ENCODE data around the gene ZACN.

Gene ZACN

DNA sequence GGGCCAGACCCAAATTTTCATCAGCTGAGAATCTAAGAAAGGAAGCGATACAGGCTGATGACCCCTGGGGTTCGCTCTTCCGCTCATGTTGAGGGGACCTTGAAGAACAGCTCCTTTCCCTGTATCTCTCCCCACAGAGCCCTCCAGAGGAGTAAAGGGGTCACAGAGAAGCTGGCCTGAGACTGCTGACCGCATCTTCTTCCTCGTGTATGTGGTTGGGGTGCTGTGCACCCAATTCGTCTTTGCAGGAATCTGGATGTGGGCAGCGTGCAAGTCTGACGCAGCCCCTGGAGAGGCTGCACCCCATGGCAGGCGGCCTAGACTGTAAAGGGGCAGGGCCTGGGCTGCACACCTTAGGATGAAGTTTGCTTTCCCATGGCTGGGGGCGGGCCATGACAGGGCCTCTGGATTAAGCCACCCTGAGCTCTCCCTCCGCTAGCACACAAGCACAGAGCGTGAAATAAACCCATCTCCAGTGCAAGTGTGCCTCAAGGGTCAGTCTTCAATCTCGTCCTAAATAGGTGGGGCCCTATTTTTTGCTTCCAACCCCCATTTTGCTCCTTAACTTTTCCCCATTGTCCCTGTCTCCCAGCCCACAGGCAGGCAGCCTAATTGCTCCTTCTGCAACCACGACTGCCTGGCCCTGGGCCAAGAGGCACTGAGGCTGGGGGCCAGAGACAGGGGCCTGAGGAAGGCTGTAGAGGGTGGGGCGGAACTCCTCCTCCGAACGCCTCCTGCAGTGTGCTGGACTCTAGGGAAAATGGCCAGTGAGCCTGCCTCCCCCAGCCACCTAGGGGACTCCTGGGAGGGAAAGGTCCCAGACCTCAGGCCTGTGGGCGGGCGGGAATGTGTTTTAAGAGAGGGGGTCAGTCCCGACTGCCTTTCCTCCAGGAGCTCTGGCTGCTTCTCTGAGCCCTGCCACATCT, 3.6 kb downstream of the ZACN start:
- no peak for FAIRE-seq

DNA sequence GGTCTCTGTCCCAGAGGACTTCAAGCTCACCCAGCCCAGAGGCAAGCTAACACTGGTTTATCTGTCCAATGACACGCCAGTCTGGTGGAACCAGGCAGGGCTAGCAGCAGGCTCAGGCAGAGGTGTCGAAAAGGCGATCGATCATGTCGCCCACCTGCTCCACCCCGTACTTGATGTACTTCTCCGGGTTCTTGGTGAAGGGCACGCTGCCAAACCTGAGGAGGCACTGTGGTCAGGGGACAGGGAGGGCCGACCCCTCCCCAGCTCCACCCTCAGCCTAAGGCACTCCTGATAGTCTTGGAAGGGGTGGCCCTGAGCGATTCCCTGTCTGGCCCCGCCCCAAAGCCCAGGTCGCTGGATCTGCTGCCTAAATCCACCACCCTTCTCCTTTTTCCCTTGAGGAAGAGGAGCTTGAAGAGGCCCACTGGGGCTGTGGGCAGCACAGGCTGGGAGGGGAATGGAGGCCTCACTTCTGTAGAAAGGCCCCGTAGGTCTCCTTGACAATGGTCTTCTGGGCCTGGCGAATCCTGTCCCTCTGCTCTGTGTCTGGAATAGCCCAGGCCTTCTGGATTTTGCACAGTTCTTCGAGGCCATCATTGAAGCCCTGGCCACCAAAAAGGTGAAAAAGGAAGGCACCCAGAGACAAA, 4.7 kb downstream of the ZACN start:
- FAIRE-seq: no peak

DNA sequence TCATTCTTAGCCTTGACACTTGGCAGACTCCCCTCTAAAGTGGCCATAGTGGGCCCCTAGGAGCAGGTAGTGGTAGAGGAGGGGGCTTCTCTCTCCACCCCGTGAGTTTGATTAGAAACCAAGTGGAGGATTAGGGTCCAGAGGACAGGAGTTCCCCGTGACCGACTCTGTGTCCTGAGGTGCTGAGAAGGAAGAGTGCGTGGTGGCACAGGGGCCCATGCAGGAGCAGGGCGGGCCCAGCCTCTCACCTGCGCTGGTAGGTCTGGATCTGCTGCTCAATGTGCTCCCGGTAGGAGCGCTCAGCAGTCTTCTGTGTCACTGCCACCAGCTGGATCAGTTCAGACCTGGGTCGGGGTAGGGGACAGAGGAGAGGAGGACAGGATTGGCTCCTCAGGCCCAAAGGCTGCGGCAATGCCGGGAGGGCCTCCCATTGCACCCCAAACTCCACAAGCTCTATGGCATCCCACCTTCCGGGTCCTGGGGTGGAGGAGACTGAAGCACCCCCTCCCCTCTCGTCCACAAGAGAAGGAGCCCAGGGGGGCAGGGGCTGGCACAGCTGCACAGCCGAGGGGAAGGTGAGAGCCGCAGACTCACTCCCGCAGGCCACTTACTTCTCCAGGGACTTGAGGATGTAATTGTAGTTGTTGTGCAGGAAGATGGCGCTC, 6.2 kb downstream of the ZACN start:
- no peak for FAIRE-seq

DNA sequence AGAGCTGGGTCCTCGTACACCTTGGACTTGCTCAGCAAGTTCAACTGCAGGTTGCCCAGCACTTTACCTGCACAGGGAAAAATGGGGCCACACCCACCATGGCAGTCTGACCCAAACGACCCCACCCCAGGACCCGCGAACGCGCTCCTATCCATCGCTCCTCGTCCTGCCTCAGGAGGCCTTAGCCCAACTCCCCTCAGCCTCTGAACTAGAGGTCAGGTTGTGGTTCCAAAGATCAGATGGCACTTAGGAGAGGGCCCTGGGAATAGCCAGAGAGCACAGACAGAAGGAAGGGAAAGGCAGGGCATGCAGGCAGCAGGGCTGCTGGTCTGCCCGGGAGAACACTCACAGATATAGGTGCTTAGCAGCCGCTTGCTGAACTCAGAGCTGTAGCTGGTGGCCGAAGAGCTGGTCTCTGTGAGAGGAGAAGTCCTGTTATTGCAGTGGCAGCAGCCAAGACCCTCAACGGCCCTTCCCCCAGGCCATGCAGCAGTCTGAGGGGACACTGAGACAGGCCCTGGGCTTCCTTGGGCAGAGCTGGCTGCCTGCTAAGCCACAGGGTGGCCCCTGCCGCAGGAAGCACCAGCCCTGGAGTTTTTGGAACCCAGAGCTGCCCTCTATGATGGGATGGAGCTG, 6.9 kb downstream of the ZACN start:
- FAIRE-seq: no peak

DNA sequence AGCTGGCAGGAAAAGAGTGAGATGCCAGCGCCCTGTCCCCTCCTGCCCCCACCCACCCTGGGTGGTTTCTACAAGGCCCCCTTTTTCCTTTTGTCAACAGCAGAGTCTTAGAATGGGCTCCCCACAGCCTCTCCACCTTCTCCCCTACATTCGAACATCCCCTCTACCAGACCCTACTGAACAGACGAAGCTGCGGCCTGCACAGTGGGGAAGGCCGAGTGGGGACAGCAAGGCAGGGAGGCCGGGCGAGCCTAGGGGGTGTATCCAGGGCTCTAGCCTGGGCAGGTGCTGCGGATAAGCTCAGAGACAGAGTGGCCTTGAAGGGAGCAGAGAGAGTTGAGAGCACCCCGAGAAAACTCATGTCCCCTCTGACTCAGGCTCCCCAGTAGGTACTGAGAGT, 7.4 kb downstream of the ZACN start:
- no peak for FAIRE-seq

DNA sequence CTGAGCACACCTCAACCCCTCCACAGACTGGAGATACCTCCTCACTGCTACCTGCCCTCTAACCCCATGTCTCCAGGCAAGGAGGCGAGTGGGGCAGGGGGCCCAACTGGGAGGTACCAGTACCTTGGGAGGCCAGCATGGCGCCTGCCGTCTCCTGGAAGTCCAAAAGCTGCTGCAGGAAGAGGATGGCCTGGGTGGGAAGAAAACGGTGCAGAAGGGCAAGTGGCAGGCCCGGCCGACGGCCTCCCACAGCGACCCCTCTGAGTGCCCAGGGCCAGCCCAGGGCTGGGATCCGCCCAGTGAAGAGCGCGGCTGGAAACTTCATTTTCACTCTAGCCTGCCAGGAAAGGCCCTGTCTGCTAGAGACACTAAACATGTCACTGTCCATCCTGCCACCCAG, 8.5 kb downstream of the ZACN start:
- FAIRE-seq: no peak

DNA sequence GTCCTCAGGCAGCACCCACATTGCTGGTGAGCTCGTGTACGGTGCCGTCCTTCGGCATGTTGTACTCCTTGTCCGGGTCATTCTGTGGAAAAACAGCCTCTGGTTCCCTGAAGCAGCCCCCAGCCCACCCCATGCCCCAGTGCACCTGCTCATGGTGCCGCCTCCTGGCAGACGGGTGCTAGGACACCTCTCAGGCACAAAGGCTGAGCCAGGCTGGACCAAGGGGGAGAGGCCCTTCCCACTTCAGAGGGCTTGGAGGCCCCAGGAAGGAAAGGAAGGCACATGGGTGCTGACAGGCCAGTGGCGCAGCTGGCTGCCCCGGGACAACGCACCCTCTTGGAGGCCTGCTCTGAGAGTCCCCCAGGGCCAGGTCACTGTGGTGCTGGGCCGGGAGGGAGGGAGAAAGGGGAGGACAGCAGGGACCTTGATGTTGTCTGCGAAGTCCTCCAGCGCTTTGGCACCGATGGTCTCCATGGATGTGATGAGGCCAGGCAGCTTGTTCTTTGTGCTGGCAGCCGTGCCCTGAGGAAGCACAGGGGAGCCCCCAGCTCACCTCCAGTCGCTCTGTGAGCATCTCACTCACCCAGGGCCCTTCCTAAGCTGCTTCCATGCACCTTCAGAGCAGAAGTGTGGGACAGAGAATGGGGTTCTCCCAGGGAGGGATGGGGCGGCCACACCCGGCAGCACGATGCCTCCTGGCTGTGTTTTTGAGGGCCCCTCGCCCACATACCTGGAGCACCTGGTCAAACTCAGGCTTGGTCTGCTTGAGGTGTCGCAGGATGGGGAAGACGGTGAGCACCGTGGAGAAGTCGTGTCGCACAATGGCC, 9.3 kb downstream of the ZACN start:
- no peak for FAIRE-seq

DNA sequence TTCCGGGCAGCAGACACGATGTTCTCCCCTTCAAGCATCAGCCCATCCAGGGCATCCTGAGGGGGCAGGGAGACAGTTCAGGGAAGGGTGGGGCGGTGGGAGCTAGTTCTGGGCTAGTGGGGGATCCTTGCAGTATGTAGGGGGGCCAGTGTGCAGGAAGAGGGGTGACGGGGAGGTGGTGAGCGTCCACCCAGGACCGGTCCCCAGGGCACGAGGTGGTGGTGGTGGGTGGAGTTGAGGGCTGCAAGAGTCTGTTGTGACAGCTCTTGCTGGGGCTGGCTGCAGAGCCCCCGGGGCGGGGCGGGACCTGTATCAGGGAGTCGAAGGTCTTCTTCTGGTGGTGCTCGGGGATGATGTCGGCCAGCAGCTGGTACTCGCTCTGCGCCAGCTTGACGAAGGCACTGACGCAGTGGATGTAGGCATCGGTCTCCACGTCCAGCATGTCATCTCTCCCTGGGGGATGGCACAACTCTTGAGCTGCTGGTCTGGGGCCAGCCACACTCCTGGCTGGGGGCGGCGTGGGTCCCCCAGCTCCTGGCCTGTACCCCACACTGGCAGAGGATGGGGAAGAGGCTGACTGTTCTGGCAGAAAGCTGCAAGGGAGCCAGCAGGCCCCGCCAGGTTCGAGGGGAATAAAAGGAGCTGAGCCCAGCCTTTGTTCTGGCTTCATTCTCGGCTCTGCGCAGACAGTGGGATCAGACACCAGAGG, 10.0 kb downstream of the ZACN start:
- no peak for FAIRE-seq

DNA sequence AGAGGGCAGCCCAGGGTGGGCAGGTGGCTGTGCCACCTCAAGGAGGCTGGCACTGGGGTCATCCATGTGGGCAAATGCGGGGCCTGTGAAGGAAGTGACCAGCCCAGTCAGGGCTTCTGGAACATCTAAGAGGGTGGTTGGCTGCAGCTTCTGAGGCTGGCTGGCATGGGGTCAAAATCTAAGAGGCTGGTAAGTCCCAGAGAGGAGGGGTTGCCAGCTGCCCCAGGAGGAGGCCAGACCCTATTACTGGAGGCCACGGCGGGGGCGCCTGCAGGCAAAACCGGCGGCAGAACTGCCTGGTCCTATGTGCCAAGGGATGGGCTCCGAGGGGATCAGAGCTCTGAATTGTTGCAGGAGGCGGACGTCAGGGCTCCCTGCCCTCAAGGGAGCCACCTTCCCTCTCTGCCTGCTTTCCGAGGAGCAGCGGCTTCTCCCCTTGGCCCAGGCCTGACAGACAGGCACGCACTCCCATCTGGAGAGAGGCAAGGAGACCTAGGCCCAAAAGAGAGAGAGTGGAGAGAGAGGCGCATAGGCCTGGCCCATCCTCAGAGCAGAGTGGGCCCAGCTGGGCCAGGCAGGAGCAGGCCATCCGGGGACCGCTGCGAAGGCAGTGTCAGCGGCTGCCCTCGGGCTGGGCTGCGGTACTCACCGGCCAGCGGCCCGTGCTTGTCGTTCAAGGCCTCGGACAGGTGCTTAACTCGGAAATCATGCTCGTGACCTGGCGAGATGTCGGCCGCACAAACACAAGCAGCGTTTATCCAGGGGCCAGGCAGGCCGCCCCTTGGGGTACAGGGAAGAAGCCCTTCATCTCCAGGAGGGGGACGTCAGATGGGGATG, 10.9 kb downstream of the ZACN start:
- no peak for FAIRE-seq

DNA sequence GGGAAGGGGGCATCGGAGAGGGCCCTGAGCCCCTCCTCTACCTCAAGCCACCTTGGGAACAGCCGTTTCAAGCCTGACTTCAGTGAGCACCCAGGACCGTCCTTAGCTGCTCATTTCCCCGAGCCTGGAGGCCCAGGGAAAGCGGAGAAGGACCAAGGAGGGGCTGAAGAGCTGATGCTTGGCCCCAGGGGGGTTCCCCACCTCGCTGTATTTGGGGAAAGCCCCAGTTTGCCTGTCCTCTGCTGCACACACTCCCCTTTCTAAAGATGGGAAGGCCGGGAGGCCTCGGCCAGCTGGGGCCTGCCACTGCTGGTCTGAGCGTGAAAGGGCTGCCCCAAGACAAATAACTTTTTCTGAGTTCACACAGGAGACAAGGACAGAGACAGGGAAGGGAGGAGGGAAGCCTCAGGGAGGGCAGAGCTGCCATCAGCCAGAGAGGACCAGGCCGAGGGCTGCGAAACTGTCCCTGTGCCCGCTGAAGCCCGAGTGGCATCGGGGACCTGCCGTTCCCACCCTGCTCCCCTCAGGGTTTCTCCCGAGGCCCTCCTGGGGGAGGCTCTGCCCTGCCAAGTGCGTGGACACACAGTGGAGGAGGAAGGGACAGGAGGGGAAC, 11.6 kb downstream of the ZACN start:
- no peak for FAIRE-seq

DNA sequence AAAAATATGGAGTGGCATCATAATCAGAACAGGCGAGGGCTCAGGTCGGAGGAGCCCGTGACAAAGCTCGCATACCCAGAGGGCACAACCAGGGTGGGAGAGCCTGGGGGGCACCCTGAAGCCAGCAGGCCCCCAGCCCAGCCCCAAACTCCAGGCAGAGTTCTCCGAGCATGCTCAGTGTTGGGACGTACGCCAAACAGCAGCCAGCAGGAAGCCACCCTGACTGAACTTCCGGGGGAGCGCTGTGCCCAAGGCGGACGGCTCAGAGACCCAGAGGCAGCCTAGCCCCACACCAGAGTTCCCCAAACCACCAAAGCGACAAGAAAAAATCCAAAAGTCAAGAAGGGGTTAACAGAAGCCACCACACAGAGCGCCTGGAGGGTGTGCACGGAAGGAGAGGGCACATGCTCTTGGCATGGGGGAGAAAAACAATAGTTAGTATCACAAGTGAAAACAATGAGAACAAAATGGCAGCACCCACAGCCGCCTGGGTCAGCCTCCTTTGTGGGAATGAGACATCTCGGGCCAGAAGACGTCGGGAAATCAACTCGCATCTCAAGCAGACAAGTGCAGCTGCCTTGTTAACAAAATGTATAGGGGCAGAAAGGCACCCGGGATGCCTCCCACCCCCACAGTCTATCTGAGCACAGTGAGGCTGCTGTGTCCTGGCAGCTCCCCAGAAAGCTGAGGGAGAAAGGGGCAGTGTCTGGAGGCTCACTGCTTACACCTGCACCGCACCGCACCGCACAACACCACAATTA, 12.7 kb downstream of the ZACN start:
- no peak for FAIRE-seq

DNA sequence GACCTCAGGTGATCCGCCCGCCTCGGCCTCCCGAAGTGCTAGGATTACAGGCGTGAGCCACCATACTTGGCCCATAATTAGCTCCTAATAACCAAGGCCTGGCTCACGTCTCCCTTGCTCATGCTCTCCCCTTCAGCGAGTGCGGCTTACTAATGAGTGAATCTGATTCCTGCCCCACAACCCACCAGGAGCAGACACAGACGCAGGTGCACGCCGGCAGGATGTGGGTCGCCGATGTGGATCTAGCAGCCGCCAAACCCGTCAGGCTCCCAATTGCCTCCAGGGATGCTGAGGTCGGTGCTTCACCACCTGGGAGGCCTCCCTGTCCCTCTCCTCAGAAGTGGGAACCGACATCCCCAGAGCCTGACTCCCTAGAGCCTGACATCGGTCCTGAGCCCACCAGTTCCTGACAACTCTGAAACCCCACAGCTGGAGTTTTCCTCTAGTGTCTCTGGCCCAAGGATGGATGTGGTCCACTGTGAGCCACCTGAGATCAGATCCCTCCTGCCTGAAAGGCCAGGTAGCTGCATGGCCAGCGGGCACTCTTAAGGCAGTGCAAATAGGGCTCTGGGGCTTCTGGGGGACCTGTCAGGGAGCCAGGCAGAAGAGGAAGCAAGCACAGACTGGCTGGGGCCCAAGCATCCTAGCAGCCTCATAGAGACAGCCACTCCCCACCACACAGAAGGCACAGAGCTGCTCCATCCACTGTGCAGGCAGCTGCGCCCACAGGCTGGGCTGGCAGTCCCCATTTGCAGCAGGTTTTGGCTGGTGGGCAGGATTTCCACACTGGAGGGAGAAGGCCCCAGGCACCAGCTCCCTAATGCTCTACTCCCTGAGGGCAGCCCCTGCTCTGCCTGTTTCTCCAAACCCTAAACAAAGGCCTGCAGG, 13.8 kb downstream of the ZACN start:
- FAIRE-seq: no peak

DNA sequence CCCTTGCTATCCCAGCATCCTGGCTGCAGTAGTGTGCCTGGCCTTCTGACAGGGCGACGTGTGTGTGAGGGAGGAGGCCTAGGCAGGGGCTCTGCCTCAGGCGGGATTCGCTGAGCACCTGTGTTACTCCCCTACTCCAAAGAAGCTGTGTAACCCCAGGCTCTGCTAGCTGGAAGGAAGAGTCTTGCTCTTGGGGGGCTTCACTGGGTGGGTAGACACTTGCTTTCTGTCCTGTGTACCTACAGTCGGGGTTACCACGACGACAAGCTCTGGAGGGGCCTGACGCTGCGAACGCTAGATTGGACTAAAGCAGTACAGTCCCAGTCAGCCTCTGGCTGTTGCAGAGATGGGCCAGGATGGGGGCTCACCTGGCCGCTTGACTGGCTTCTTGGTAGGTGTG, 15.1 kb downstream of the ZACN start:
- FAIRE-seq: no peak

DNA sequence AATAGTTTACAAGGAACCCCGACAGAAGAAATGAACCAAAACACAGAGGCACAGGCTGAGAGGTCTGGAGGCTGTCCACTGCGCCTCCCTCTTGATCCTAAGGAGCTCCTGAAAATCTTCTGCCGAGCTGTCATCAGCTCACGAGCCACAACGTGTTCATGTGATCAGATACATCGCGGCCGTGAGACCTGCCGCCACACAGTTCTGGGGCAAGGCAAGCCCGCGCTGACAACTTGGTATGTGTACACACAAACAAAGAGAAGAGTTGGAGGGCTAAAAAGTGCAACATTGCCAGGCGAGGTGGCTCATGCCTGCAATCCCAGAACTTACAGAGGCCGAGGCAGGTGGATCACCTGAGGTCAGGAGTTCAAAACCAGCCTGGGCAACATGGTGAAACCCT, 17.0 kb downstream of the ZACN start:
- no peak for FAIRE-seq

DNA sequence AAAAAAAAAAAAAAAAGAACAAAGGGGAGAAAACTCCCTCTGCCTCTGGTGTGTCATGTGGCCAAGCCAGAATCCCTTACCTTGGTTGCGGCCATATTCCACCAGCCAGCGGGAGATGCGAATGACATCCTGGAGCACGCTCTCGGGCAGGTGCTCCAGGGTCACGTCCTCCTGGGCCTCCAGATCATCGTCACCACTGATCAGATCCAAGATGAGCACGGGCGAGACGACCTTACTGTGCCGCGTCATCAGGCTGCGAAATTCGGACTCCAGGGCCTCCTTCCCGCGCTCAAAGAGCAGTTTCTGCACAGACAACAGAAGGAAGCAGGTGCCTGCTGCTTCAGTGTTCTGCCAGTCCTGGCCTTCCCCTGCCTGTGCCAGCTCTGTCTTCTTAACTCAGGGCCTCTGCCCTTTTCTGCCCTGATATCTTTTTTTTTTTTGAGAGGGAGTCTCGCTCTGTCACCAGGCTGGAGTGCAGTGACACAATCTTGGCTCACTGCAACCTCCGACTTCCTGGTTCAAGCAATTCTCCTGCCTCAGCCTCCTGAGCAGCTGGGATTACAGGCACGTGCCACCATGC, 18.8 kb downstream of the ZACN start:
- FAIRE-seq: no peak

DNA sequence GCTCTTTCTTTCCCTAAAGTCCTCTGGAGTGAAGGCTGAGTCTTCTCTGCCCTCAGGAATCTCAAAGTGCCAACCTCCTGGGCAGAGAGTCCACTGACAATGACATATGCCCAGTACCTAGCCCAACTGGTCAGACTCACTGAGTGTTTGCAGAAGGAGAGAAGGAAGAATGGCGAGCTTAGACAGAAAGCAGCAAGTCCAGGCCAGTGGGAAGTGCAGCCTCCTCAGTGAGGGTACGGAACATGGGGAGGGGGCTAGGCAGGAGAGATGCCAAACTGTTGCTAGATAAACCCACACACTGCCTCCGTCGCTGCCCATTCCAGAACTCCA, 23.9 kb downstream of the ZACN start:
- FAIRE-seq: no peak

DNA sequence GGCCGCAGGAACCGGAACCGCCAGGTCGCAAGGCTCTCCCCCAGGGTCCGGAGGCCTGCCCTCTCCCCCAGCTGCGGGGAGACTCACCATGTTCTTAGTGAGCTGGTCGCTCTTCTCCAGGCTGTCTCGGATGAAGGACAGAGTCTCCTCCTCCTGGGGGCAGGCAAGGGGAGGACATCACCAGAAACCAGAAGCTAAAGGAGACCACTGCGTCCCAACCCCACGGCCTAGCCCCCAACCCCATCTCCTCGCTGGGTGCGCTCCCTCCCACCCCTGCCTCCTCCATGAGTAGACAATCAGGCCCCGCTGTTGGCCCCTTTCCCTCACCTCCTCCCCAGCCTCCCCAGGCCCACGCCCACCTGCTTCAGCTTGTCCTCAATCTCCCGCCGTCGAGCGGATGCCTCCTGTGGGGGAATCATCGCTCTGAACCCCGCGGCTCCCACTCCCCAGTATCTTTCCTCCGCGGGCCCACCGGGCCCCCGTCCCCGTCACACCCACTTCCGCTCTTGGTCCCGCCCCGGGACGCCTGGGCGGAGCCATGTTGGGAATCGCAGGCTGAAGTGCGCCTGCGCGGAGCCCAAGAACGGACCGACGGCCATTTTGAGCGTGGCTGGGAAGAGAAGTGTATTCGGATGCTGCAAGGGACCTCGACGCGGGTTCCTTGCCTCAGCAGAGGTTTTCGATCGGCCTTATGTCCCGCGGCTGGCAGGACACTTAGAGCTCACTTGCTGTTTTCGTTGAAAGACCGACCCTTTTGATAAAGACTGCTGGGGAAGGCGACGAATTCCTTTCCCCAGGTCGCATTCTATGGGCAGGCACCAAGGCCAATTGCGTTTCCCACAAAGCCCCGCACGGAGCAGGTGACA, 24.5 kb downstream of the ZACN start, which contains the start of gene EXOC7:
Gene EXOC7 (minus strand): TSS at position 514 of the 866 bp plus-strand sequence. CDS start 95 bp downstream, at position 419.
- FAIRE-seq: no peak

All from colon (tissue), 2 donors.